SH-SY5Y (cell line): ENCODE data around the gene ATRAID.

ENCODE experiments used
- GATA2 ChIP-seq: IDR thresholded peaks from 2 replicates; pipeline ENCODE4 v1.6.1; 2011; ENCODE audit warnings: mild to moderate bottlenecking, low read depth, low read length
- GATA3 ChIP-seq: IDR thresholded peaks from 2 replicates; pipeline ENCODE4 v1.6.1; 2011; ENCODE audit warnings: low read depth, mild to moderate bottlenecking, low read length, moderate library complexity

DNA sequence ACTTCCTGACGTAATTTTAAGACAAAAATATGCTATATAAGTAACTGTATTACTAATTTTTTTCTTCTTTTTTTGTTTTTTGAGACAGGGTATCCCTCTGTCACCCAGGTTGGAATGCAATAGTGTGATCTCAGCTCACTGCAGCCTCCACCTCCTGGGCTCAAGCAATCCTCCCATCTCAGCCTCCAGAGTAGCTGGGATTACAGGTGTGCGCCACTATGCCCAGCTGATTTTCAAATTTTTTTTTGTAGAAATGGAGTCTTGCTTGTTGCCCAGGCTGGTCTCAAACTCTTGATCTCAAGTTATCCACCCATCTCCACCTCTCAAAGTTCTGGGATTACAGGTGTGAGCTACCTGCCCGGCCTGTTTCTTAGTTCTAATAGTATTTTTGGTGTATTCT, 33.4 kb upstream of the ATRAID start:
- TF ChIP-seq GATA3, result no peak
- no peak for TF ChIP-seq GATA2
